ENCODE results near the gene RAI14.

Gene RAI14

DNA sequence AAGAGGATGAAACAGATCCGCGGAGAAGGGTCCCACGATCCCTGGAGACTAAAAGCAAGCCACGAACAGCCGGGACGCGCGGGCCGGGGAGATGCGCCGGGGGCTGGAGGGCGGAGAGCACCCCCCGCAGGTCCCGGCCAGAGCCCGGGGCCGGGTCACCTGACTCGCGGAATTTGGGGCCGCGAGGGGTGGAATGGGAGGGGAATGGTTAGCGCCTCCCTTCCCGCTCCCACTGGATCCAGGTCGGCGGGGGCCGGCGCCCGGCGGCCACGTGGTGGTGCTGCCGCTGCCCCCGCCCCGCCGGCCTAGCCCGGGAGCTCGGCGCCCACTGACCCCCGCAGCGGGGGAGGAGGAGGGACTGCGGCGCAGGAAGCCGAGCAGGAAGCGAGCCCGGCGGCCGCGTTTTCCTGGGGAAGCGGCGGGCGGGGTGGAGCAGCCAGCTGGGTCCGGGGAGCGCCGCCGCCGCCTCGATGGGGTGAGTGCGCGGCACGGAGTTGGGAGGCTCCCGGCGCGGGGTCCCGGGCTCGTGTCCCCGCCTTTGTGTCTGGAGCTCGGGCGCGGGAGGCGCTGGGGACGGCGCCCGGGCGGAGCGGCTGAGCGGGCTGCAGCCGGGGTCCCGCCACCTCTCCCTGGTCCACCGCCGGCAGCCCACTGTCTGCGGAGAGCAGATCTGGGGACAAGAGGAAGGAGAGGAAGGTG is at the start of gene RAI14:
RAI14 (plus strand) TSS at position 328 of the 699 bp plus-strand sequence. CDS start 30,592 bp downstream, outside the sequence.
- H3K4me3 ChIP-seq (ENCODE audit: low read length), result peak within 1 kb of the TSS; percentile 76

DNA sequence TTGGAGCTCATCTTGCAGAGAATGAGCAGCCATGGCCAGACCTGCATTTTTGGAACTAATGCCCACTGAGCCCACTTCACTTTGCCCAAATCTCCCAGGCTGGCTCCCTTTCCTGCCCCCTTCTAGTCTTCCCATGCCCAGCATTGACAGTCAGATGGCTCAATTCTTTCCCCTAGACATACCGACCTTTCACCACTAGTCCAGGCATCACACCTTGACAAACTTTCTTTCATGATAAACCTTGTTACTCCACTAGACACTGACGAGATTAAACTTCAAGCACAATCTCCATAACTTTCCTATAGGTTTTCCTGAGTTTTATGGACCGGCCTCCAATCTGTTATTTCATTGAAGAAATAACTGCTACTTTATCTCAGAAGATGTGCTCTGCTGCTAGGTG is 47.8 kb upstream of the RAI14 start:
- no peak overlapping the region for H3K4me3 ChIP-seq (ENCODE audit: low read length)
- no peaks in the 10 kb centered on the region for H3K36me3 ChIP-seq (ENCODE audit: control insufficient read depth, insufficient read depth, low read length)
- H3K9ac ChIP-seq (ENCODE audit: low read length), result no peak overlapping the region
- H3K27ac ChIP-seq (ENCODE audit: low read depth, low read length), result no peak overlapping the region
- no peaks in the 10 kb centered on the region for H3K27me3 ChIP-seq (ENCODE audit: control insufficient read depth, insufficient read depth, low read length)
- H3K4me1 ChIP-seq (ENCODE audit: control insufficient read depth, insufficient read depth, low read length), result peaks cover 3% of the 10 kb centered on the region

More for the DNA sequence above, at the start of gene RAI14:
- Histone ChIP-seq H3K27ac (ENCODE audit: low read depth, low read length) (peak within 1 kb of the TSS; percentile 90), H3K9ac (ENCODE audit: low read length) (peak within 1 kb of the TSS; percentile 83), H3K36me3 (ENCODE audit: control insufficient read depth, insufficient read depth, low read length) (no peaks in the 10 kb centered on the region), H3K27me3 (ENCODE audit: control insufficient read depth, insufficient read depth, low read length) (no peaks in the 10 kb centered on the region), H3K4me1 (ENCODE audit: control insufficient read depth, insufficient read depth, low read length) (peaks cover 6% of the 10 kb centered on the region)

DNA sequence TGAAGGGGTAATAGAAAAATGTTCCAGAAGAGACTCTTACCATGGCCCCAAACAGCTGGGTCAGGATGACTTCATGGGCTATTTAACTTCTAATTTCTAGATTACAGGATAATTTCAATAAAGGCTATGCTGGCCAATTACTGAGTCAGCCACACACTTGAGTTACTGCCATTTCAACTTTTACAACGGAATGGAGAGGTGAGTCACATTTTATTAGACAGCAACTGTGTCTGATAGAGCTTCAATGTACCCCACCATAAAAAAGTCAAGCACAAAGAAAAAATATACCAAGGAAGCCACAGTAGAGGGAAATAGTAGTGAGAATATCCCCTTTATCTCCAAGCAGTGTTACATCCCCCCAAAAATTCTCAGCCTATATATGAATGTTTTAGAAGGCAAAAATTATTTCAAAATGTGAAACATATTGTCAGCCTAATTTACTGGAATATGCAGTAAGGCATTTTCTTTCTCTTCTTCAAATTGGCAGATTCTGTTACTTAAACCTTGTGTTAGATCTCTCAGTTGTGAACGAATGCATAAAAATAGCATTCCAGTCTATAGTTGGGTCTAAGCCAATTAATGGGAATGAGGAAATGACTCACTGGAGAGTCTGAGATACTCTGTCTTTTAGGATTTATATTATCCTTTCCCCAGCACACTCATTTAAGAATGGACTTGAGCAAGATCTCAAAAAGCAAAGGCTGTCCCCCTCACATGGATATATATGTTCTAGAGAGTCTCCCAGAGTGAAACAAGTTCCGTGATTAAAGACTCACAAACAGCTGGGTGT is 47.1 kb upstream of the RAI14 start:
- Histone ChIP-seq H3K4me1 (ENCODE audit: control insufficient read depth, insufficient read depth, low read length) (peaks cover 3% of the 10 kb centered on the region), H3K9ac (ENCODE audit: low read length) (no peak overlapping the region), H3K4me3 (ENCODE audit: low read length) (no peak overlapping the region), H3K27me3 (ENCODE audit: control insufficient read depth, insufficient read depth, low read length) (no peaks in the 10 kb centered on the region), H3K36me3 (ENCODE audit: control insufficient read depth, insufficient read depth, low read length) (no peaks in the 10 kb centered on the region), H3K27ac (ENCODE audit: low read depth, low read length) (peak overlapping the region; percentile 57)

DNA sequence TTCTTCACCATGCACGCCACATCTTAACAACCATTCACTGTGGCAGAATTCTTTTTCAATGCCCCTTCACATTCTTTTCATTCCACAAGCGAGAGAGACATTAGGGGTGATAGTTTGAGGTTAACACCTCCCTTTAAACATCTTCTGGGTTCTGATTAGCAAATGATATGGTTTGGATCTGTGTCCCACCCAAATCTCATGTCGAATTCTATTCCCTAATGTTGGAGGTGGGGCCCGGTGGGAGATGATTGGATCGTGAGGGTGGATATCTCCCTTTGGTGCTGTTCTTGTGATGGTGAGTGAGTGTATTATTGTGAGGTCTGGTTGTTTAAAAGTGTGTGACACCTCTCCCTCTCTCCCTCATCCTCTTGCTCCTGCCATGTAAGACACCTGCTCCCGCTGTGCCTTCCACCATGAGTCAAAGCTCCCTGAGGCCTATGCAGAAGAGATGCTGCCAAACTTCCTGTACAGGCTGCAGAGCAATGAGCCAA is 46.1 kb upstream of the RAI14 start:
- Histone ChIP-seq H3K36me3 (ENCODE audit: control insufficient read depth, insufficient read depth, low read length) (no peaks in the 10 kb centered on the region), H3K27me3 (ENCODE audit: control insufficient read depth, insufficient read depth, low read length) (no peaks in the 10 kb centered on the region), H3K9ac (ENCODE audit: low read length) (no peak overlapping the region), H3K27ac (ENCODE audit: low read depth, low read length) (no peak overlapping the region), H3K4me1 (ENCODE audit: control insufficient read depth, insufficient read depth, low read length) (peaks cover 3% of the 10 kb centered on the region), H3K4me3 (ENCODE audit: low read length) (no peak overlapping the region)

DNA sequence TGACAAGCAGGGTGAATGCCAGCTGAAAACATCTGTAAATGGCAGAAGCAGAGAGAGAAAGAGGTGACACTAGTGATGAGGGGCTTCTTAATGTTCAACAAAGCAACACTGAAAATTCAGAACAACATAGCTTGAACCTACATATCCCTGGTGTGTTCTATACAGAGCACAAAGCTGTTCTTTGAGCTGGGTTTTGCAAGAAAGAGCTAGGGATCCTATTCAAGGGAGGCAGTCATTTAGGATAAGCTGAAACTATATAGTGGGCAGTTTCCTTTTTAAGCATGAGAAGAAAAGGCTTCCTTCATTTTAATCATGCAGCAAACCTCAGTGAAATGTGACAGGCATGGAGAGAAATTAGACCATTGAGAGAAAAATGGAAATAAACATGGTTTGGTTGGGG is 45.6 kb upstream of the RAI14 start:
- Histone ChIP-seq H3K9ac (ENCODE audit: low read length) (no peak overlapping the region), H3K4me3 (ENCODE audit: low read length) (no peak overlapping the region), H3K4me1 (ENCODE audit: control insufficient read depth, insufficient read depth, low read length) (peaks cover 3% of the 10 kb centered on the region), H3K27me3 (ENCODE audit: control insufficient read depth, insufficient read depth, low read length) (no peaks in the 10 kb centered on the region), H3K36me3 (ENCODE audit: control insufficient read depth, insufficient read depth, low read length) (no peaks in the 10 kb centered on the region), H3K27ac (ENCODE audit: low read depth, low read length) (no peak overlapping the region)

DNA sequence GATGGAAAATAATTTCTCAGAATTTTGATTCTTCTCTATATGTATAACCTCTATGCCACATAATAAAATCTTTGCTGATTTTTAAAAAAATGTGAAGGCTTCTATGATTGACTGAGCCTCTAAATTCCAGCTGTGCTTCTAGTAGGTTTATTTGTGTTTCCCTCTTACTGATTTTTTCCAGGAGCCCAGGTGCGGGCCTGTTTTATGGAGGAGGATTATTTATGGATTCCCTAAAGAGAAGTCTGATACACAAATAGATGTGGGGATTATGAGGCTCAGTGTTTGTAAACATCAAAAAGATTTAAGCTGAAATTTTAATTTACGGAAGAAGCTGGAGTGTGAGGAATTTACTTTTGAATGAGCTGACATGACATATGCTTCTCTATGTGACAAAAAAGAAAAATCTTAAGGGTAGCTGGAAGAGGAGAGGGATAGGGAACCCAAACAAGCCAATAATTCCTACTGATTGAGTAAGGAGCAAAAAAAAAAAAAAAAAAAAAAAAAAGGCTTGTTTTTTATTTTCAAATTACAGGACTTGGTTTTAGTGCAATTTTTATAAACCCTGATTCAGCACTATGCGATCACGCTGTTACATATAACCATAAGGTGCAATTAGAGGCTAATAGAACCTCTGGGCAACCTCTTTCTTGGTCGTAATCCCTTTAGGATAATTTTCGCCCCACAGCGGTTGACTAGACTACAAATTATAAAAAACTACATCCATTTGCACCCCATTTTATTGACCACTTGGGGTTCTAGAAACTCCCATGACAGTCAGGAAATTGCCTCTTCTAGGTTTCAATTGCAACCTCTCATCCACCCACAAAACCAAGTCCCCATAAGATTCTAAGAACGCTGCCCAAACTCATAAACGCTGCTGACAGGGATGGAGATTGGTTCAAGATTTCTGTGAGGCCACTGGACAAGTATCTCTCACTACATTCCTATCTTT is 44.4 kb upstream of the RAI14 start:
- H3K4me1 ChIP-seq (ENCODE audit: control insufficient read depth, insufficient read depth, low read length), result peaks cover 3% of the 10 kb centered on the region
- H3K27ac ChIP-seq (ENCODE audit: low read depth, low read length), result no peak overlapping the region

DNA sequence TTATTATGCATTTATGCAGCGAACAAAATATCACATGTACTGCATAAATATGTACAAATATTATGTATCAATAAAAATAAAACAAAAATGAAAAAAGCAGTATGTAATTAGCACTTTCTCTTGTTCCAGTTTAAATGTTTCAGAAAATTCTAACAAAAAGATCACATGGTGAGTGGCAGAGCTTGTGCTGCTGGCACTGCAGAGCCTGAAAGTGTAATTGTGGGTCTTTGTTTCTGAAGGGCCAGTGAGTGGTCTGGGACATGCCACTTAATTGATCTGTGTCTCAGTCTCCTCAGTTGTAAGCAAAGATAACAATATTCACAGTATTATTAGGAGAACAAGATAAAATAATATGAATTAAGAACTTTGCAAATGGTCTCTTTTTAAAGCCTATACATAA is 39.5 kb upstream of the RAI14 start:
- H3K4me1 ChIP-seq (ENCODE audit: control insufficient read depth, insufficient read depth, low read length), result no peaks in the 10 kb centered on the region
- no peak overlapping the region for H3K9ac ChIP-seq (ENCODE audit: low read length)
- no peaks in the 10 kb centered on the region for H3K36me3 ChIP-seq (ENCODE audit: control insufficient read depth, insufficient read depth, low read length)
- no peak overlapping the region for H3K27ac ChIP-seq (ENCODE audit: low read depth, low read length)
- H3K4me3 ChIP-seq (ENCODE audit: low read length), result no peak overlapping the region
- H3K27me3 ChIP-seq (ENCODE audit: control insufficient read depth, insufficient read depth, low read length), result no peaks in the 10 kb centered on the region

More for the DNA sequence above, 44.4 kb upstream of the RAI14 start:
- no peaks in the 10 kb centered on the region for H3K36me3 ChIP-seq (ENCODE audit: control insufficient read depth, insufficient read depth, low read length)
- H3K27me3 ChIP-seq (ENCODE audit: control insufficient read depth, insufficient read depth, low read length), result no peaks in the 10 kb centered on the region
- no peak overlapping the region for H3K9ac ChIP-seq (ENCODE audit: low read length)
- H3K4me3 ChIP-seq (ENCODE audit: low read length), result no peak overlapping the region

DNA sequence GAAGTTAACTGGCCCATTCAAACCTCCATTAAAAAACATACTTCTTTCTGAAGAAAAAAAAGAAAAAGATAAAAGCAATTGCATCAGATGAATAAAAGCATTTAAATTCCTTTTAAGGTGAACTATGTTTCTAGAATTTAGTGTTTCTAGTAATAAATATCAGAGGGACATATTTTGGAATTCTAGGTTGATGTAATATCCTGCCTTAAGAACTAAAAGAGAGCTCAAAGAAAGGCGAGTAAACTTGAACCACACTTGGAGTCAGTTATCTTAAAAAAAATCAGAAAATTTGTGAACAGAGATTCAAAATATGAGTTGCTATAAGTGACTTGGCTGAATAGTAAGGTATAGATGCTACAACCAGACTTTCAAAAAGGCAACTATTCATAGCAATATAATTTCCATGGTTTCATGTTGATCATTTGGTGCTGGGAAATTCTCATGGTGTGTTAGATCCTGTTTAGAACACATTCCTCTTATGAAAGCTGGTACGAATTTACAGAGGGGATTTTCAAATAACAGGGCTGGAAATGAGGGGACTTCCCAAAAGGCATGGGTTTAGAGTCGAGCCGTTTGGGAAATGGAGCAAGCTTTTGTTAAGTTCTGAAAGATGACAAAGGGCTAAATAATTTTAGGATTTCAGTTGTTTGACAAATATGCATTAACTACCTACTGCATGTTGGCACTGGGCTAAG is 37.6 kb upstream of the RAI14 start:
- Histone ChIP-seq H3K4me1 (ENCODE audit: control insufficient read depth, insufficient read depth, low read length) (no peaks in the 10 kb centered on the region), H3K27ac (ENCODE audit: low read depth, low read length) (no peak overlapping the region), H3K36me3 (ENCODE audit: control insufficient read depth, insufficient read depth, low read length) (no peaks in the 10 kb centered on the region), H3K9ac (ENCODE audit: low read length) (no peak overlapping the region), H3K27me3 (ENCODE audit: control insufficient read depth, insufficient read depth, low read length) (no peaks in the 10 kb centered on the region), H3K4me3 (ENCODE audit: low read length) (no peak overlapping the region)

DNA sequence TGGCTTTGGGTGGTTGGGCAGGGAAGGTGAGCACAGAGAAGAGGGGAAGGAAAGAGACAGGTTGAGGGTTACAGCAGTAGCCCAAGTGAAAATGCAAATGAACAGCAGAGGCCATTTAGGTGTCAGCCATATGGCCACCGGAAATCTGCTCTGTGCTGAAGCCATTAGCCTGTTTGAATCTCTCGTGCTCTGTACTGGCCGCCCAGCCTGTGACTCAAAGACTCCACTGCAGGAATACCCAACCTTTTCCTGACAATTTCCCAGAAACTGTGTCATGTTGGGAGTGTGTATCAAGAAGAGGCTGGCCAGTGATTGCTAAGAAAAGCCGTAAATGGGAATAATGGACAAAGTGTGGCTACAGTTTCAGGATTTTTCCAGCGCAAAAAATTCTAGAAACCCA is 35.9 kb upstream of the RAI14 start:
- H3K27ac ChIP-seq (ENCODE audit: low read depth, low read length), result no peak overlapping the region
- no peaks in the 10 kb centered on the region for H3K27me3 ChIP-seq (ENCODE audit: control insufficient read depth, insufficient read depth, low read length)
- no peaks in the 10 kb centered on the region for H3K36me3 ChIP-seq (ENCODE audit: control insufficient read depth, insufficient read depth, low read length)
- H3K4me3 ChIP-seq (ENCODE audit: low read length), result no peak overlapping the region
- H3K4me1 ChIP-seq (ENCODE audit: control insufficient read depth, insufficient read depth, low read length), result no peaks in the 10 kb centered on the region
- no peak overlapping the region for H3K9ac ChIP-seq (ENCODE audit: low read length)

DNA sequence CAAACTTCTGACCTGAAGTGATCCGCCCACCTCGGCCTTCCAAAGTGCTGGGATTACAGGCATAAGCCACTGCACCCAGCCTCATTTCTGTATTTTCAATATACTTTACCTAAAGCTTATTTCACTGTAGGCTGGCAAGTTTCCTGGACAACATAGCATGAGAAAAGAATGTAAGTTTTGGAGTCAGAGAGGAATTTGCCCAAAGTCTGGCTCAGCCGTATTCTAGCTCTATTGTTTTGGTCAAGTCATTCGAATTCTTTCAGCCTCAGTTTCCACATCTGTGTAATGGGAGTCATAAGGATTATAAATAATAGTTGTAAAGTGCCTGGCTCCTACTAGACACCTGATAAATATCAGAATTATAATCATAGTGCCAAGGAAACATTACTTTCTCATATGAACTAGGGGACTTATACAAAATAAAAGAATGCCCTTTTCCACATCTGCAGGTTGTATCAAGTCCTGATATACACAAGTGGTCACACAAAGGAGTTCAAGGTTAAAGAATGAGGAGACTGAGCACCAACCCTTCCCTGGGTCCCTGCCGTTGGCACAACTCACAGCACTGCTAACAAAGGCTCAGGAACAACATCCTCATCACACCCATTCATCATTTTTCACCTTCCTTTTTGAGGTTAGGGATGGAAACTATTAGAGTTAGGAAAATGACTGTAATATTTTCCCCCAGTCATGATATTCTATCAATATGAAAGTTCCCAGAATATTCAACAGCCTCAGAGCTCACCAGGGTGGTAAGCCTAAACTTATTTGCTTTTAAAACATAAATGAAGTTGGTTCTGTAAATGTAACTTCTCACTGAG is 34.6 kb upstream of the RAI14 start:
- no peak overlapping the region for H3K4me3 ChIP-seq (ENCODE audit: low read length)
- H3K36me3 ChIP-seq (ENCODE audit: control insufficient read depth, insufficient read depth, low read length), result no peaks in the 10 kb centered on the region
- H3K27me3 ChIP-seq (ENCODE audit: control insufficient read depth, insufficient read depth, low read length), result no peaks in the 10 kb centered on the region
- H3K9ac ChIP-seq (ENCODE audit: low read length), result no peak overlapping the region
- no peaks in the 10 kb centered on the region for H3K4me1 ChIP-seq (ENCODE audit: control insufficient read depth, insufficient read depth, low read length)
- H3K27ac ChIP-seq (ENCODE audit: low read depth, low read length), result no peak overlapping the region

DNA sequence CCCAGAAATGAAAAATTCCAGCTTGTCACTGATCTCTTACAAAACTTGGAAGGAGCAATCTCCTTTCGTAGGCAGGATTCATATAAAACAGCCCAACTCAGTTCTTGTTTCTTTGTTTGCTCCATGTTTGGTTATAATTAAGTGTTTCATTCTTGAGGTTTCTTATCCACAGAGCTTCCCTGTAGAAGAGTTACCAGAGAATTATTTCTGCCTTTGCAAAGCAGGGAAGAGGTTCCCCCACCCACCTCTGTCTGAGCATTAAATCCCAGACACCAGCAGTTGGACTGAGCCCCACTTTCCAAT is 34.1 kb upstream of the RAI14 start:
- Histone ChIP-seq H3K4me3 (ENCODE audit: low read length) (no peak overlapping the region), H3K27ac (ENCODE audit: low read depth, low read length) (no peak overlapping the region), H3K27me3 (ENCODE audit: control insufficient read depth, insufficient read depth, low read length) (no peaks in the 10 kb centered on the region), H3K4me1 (ENCODE audit: control insufficient read depth, insufficient read depth, low read length) (no peaks in the 10 kb centered on the region), H3K9ac (ENCODE audit: low read length) (no peak overlapping the region), H3K36me3 (ENCODE audit: control insufficient read depth, insufficient read depth, low read length) (no peaks in the 10 kb centered on the region)

Data from rectal smooth muscle tissue (tissue), 1 donor.